Stimulated activated CD8-positive, alpha-beta memory T cell treated with anti-CD3 and anti-CD28 coated beads, Interleukin-15, amount 100 ng/mL, for 48 hours (primary cell): ENCODE data around the gene COQ8B.
A peak's percentile ranks its signal among the peaks of the same experiment; 100 is the strongest.
"Not testable (repeated sequence)": the region's sequence is repeated elsewhere in the genome, so short reads cannot be mapped to it uniquely, and the experiment has no call there.

Source experiments
- DNase-seq, 2 donors: peaks; one replicate each; pipeline ENCODE4 v3.0.0-alpha.2; 2020; ENCODE audit warnings: low read depth in 2 of 2

The COQ8B gene

GRCh38 chr19:40716482-40717324 is at the start of gene COQ8B, which contains the start of gene ITPKC:
TSS of gene COQ8B (minus strand) at chr19:40716886. CDS start at chr19:40714632, 2,254 bp downstream.
TSS of gene ITPKC (plus strand) at chr19:40717112. CDS start at chr19:40717136, 24 bp downstream.
- DNase-seq = peak; percentile 99 to 100

- not testable (repeated sequence) for DNase-seq
Observed at GRCh38 chr19:40766385-40766784, 49.7 kb upstream of the COQ8B start.

GRCh38 chr19:40763963-40764362 is 47.3 kb upstream of the COQ8B start:
- DNase-seq = peak; percentile 39 to 62

GRCh38 chr19:40763526-40763925 is 46.8 kb upstream of the COQ8B start:
- no peak for DNase-seq

GRCh38 chr19:40762754-40763470 is 46.2 kb upstream of the COQ8B start:
- DNase-seq = no peak

- DNase-seq = no peak
Observed at GRCh38 chr19:40759352-40759751, 42.7 kb upstream of the COQ8B start.

GRCh38 chr19:40758491-40758890 is 41.8 kb upstream of the COQ8B start:
- DNase-seq = no peak

- DNase-seq = peak; percentile 45 to 66
Observed at GRCh38 chr19:40756502-40757110, 39.9 kb upstream of the COQ8B start.

- no peak for DNase-seq
Observed at GRCh38 chr19:40755791-40756190, 39.1 kb upstream of the COQ8B start.

- no peak for DNase-seq
Observed at GRCh38 chr19:40755248-40755624, 38.5 kb upstream of the COQ8B start.

- DNase-seq = peak; percentile 58 to 61
Observed at GRCh38 chr19:40754611-40755247, 38.0 kb upstream of the COQ8B start.

- no peak for DNase-seq
Observed at GRCh38 chr19:40752257-40752781, 35.6 kb upstream of the COQ8B start.

- DNase-seq = peak; percentile 91 to 94
Observed at GRCh38 chr19:40750874-40751537, 34.3 kb upstream of the COQ8B start, which contains the start of gene SNRPA. TSS of gene SNRPA (plus strand) at chr19:40751203. CDS start at chr19:40751409, 206 bp downstream.

GRCh38 chr19:40750058-40750873 is 33.6 kb upstream of the COQ8B start, which contains the start of gene ACTMAP:
TSS of gene ACTMAP (minus strand) at chr19:40750477. CDS start at chr19:40749803, 674 bp downstream.
- DNase-seq = peak; percentile 99

GRCh38 chr19:40747536-40747935 is 30.9 kb upstream of the COQ8B start:
- no peak for DNase-seq

- no peak for DNase-seq
Observed at GRCh38 chr19:40745402-40745780, 28.7 kb upstream of the COQ8B start.

- DNase-seq = no peak
Observed at GRCh38 chr19:40744554-40745401, 28.1 kb upstream of the COQ8B start.

GRCh38 chr19:40743926-40744325 is 27.2 kb upstream of the COQ8B start:
- no peak for DNase-seq

GRCh38 chr19:40742886-40743285 is 26.2 kb upstream of the COQ8B start:
- DNase-seq = no peak
